ENCODE measurements around the gene GNG7.
"Not testable (repeated sequence)": the region's sequence is repeated elsewhere in the genome, so short reads cannot be mapped to it uniquely, and the experiment has no call there.

Gene GNG7

DNA sequence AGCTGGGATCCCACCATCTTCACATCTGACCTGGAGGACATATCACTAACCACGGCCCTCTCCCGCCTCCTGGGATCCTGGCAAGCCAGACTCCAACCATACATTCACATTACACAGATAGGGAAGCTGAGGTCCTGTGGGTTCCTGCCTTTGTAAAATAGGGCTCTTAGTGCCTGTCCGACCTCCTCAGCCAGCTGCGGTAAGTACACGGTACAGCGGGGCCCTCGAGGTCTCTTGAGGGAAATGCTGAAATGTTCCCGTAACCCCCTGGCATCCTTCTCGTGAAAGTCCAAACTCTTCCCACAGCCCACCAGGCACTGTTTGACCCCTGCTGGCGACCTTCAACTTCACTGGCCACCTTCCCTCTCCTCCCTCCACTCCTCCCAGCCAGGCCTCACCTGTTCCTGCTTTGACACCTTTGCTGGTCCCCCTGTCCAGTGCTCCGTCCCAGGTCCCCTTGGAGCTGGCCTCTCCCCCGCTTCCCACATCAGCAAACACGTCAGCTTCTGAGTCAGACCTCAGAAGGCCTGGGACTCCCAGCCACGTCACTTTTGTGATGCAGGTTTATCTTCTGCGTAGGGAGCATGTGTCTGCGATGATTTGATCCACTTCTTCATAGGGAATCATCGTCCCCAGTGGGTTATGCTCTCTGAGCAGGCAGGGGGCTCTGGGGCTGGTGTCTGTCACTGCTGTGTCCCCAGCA, 8.8 kb upstream of the GNG7 start:
- DNase-seq = no peak

DNA sequence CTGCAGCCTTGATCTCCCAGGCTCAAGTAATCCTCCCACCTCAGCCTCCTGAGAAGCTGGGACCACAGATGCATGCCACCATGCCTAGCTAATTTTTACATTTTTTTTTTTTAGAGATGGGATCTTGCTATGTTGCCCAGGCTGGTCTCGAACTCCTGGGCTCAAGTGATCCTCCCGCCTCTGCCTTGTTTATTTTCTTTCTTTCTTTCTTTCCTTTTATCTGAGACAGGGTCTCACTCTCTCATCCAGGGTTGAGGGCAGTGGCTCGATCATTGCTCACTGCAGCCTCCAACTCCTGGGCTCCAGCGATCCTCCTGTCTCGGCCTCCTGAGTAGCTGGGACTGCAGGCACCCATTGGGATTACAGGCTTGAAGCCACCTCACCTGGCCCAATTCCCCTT, 3.8 kb upstream of the GNG7 start:
- no peak for DNase-seq

GRCh38 chr19:2703691-2704216, 1.3 kb upstream of the GNG7 start:
- no peak for DNase-seq

DNA sequence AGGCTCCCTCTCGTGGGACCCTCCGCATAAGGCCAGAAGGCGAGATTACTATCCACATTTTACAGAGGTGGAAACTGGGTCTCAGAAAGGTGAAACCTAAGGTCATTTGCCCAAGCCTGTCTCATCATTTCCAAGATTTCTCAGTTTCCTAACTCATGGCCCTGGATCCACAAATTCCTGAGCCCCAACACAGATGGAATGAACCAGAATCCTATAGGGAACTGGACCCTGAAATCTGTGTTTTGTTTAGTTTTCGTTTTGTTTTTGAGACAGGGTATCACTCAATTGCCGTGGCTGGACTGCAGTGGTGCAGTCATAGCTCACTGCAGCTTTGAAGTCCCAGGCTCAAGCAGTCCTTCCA, 563 bp upstream of the GNG7 start:
- DNase-seq = no peak

DNA sequence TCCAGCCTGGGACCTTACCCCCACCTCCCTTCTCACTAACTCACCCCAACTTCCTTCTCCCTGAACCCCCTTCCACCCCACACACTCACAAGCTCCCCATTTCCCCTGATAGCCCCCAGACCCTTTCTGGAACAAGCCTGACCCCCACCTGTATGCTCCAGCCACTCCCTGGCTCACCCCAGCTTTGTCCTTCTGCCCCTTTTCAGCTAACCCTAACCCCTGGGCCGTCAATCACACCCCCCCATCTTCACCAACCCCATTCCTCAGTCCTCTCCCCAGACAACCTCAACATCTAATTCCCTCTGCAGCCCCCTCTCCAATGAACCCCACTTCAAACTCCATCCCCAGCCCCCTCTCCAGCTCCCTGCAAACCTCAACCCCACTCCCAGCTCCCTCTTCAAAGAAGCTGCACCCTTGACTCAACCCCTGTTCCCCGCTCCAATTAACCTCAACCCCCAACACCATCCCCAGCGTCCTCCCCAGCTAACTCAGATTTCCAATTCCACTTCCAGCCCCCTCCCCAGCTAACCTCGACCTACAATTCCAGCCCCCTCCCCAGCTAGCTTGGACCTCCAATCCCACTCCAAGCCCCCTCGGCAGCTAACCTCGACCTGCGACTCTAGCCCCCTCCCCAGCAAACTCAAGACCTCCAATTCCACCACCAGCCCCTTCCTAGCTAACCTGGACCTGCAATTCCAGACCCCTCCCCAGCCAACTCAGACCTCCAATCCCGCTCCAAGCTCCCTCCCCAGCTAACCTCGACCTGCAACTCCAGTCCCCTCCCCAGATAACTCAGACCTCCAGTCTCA, 929 bp downstream of the GNG7 start:
- DNase-seq = no peak

GRCh38 chr19:2700660-2701360, 1.7 kb downstream of the GNG7 start:
- no peak for DNase-seq

DNA sequence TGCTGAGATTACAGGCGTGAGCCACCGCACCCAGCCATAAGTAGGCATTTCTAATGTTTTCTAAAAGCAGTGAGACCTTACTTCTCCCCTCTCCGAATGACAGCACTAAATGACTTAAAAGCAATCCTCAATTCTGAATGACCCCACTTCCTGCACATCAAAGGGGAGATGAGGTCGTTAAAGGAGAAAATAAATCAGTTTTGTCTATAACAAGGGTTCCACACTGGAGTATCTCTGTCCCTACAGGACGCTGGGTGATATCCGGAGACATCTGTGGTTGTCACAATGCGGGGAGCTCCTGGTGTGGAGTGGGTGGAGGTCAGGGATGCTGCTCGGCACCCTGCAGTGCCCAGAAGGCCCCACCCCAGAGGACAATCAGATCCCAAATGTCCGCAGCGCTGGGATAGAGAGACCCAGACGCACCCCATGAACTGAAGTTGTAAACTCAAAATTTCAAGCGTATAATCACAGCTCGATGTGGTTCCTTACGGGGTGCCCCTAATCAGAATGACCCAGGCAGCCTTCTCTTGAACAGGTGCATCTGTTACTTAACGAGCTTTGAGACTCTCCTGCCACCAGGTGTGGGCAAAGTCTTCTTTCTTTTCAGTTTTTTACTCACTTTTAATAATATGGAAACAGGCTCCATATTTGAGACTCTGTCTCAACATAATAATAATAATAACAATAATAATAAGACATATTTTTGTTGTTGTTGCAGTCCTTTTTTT, 2.9 kb downstream of the GNG7 start:
- no peak for DNase-seq

GRCh38 chr19:2694196-2694595, 8.3 kb downstream of the GNG7 start:
- no peak for DNase-seq

DNA sequence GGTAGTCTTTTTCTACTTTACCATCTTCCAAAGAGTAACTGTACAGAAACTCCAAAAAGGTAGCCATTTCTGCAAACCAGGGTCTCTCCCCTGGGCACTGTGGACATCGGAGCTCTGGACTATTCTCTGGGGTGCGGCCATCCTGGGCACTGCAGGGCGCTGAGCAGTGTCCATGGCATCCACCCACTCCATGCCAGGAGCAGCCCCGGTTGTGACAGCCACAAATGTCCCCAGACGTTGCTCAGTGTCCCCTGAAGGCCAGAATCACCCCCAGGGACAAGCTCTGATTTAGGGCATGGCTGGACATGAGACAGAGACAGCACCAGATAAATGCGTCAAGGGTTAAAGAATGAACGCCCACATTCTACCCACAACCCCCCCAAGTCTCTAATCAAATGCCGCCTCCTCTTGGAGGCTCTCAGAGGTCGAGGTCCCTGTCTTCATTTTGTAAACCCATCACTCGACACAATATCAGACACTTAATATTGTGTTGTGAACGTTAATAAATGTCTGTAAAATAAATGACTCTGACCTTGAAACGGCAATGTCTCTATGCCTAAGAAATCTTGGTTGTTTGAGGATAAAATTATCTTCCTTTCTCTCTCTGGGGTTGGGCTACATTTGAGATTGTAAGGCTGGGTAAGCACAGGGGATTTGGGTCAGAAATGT, 8.9 kb downstream of the GNG7 start:
- no peak for DNase-seq

- DNase-seq = no peak
Observed at GRCh38 chr19:2691951-2692350, 10.5 kb downstream of the GNG7 start.

- DNase-seq = no peak
Observed at GRCh38 chr19:2690856-2691255, 11.6 kb downstream of the GNG7 start.

DNA sequence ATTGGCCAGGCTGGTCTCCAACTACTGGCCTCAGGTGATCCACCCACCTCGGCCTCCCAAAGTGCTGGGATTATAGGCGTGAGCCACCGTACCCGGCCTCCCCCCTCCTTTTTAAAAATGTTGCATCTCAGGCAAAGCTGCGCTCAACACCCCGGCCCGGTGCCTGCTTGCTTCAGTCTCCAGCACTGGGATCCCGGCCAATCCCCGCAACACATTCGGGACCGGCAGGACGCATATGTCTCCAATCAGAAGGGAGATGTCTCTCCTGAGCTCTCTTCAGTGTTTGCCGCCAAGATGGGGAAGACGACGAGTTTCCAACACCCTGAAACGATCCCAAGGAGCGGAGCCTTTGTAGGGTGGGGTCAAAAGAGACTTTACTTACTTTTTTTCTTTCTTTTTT, 16.1 kb downstream of the GNG7 start:
- no peak for DNase-seq

GRCh38 chr19:2685204-2685704, 17.2 kb downstream of the GNG7 start:
- DNase-seq = no peak

DNA sequence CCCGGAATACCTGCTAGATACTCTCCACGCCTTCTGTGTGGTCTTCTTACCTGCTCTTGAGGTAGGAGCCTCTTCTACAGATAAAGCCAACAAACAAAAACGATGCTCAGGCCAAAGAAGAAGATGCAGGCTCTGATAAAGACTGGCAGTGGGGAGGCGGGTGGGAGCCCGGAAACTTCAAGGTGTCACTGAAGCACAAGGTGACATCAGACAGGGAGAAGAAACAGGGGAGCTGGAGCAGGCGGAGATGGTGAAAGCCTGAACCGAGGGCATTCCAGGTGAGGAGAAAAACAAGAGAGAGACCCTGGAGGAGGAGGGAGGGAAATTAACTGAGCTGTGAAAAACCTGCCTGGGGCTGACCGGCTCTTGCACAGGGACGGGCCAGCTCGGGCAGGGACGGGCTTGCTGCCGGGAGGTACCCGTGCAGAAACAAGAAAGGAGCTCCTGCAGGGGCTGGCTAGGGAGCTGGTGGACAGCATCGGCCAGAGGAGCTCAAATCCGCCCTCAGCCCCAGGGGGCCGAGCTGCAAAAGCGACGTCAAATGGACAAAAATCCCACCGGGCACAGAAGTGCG, 19.0 kb downstream of the GNG7 start:
- DNase-seq = no peak

GRCh38 chr19:2680808-2681207, 21.7 kb downstream of the GNG7 start:
- DNase-seq = no peak

GRCh38 chr19:2679439-2679838, 23.1 kb downstream of the GNG7 start:
- no peak for DNase-seq

DNA sequence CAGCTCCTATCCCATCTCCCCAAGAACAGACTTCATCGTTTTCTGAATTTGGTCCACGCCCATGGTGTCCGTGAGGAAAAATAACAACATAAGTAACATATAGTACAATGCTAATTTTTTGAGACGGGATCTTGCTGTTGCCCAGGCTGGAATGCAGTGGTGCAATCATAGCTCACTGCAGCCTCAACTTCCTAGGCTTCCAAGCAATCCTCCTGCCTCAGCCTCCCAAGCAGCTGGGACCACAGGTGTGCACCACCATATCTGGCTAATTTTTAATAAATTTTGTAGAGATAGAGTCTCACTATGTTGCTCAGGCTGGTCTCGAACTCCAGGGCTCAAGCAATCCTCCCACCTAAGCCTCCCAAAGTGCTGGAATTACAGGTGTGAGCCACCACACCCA, 23.5 kb downstream of the GNG7 start:
- not testable (repeated sequence) for DNase-seq

GRCh38 chr19:2678044-2678671, 24.3 kb downstream of the GNG7 start:
- no peak for DNase-seq

DNA sequence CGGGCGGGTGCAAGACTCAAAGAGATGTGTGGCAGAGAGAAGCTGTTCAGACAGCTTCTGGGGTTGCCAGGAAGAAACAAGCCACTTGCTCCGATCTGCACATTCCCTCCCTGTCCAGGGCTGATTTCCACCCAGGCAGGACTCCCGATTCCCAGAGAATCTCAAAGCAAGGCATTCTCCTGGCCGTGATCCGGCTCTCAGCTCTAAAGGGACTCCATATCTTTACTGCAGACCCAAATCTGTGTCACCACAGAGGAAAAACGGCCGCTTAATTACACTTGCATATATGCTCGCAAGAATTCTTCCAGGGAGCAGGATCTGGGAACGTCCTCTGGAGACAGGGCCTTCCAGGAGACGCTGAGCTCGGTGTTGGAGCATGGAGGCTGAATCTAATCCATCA, 25.7 kb downstream of the GNG7 start:
- DNase-seq = no peak

- no peak for DNase-seq
Observed at GRCh38 chr19:2675892-2676291, 26.6 kb downstream of the GNG7 start.

GRCh38 chr19:2670217-2670616, 32.3 kb downstream of the GNG7 start:
- no peak for DNase-seq
